SK-N-SH treated with all-trans-retinoic acid at 6 μM for 48 hours (cell line): ENCODE results near the gene DRAXIN.

ENCODE experiments used
- ATAC-seq: fragments of 200-7000 bp; cut with Tn5 transposase; 3 replicates; pipeline ENCODE4 v1.9.1; 2020; ENCODE audit warnings: mild to moderate bottlenecking, moderate library complexity
- BACH2 ChIP-seq: fragments of 250-450 bp; sonication (Bioruptor Pico); IDR thresholded peaks from 2 replicates; pipeline ENCODE4 v1.9.0; 2021; ENCODE audit warnings: mild to moderate bottlenecking, borderline replicate concordance
- ESRRG ChIP-seq: fragments of 250-450 bp; sonication (Bioruptor Pico); IDR thresholded peaks from 2 replicates; pipeline ENCODE4 v1.6.1; 2021; ENCODE audit warnings: mild to moderate bottlenecking
- GLIS3 ChIP-seq: fragments of 250-450 bp; sonication (Bioruptor Pico); IDR thresholded peaks from 2 replicates; pipeline ENCODE4 v1.5.0; 2020; ENCODE audit warnings: mild to moderate bottlenecking, moderate library complexity
- ISL1 ChIP-seq: fragments of 250-450 bp; sonication (Bioruptor Pico); IDR thresholded peaks from 2 replicates; pipeline ENCODE4 v2.1.2; 2022; ENCODE audit warnings: mild to moderate bottlenecking, moderate library complexity
- OSR1 ChIP-seq: fragments of 250-450 bp; sonication (Bioruptor Pico); IDR thresholded peaks from 2 replicates; pipeline ENCODE4 v1.8.0; 2022; ENCODE audit warnings: moderate library complexity, mild to moderate bottlenecking, inconsistent platforms
- POU6F1 ChIP-seq: fragments of 250-450 bp; sonication (Bioruptor Pico); IDR thresholded peaks from 2 replicates; pipeline ENCODE4 v1.8.0; 2021; ENCODE audit warnings: low read depth, mild to moderate bottlenecking, moderate library complexity, borderline replicate concordance
- PPARA ChIP-seq: fragments of 250-450 bp; sonication (Bioruptor Pico); IDR thresholded peaks from 2 replicates; pipeline ENCODE4 v1.5.0; 2020; ENCODE audit warnings: mild to moderate bottlenecking, borderline replicate concordance
- RARB ChIP-seq: fragments of 250-450 bp; sonication (Bioruptor Pico); IDR thresholded peaks from 2 replicates; pipeline ENCODE4 v1.8.0; 2021; ENCODE audit warnings: mild to moderate bottlenecking, moderate library complexity
- SNAI2 ChIP-seq: fragments of 250-450 bp; sonication (Bioruptor Pico); IDR thresholded peaks from 2 replicates; pipeline ENCODE4 v1.5.0; 2020; ENCODE audit warnings: mild to moderate bottlenecking, moderate library complexity
- TCF4 ChIP-seq: fragments of 250-450 bp; sonication (Bioruptor Pico); IDR thresholded peaks from 2 replicates; pipeline ENCODE4 v1.8.0; 2021; ENCODE audit warnings: mild to moderate bottlenecking, moderate library complexity, borderline replicate concordance
- TOX ChIP-seq: fragments of 250-450 bp; sonication (Bioruptor Pico); IDR thresholded peaks from 2 replicates; pipeline ENCODE4 v1.8.0; 2021; ENCODE audit warnings: mild to moderate bottlenecking, moderate library complexity, borderline replicate concordance
- TSHZ2 ChIP-seq: fragments of 250-450 bp; sonication (Bioruptor Pico); IDR thresholded peaks from 2 replicates; pipeline ENCODE4 v1.5.0; 2020; ENCODE audit warnings: mild to moderate bottlenecking, moderate library complexity
- ZC3H10 ChIP-seq: fragments of 250-450 bp; sonication (Bioruptor Pico); IDR thresholded peaks from 2 replicates; pipeline ENCODE4 v1.5.1; 2021; ENCODE audit warnings: mild to moderate bottlenecking, moderate library complexity
- ZFP3 ChIP-seq: fragments of 250-450 bp; sonication (Bioruptor Pico); IDR thresholded peaks from 2 replicates; pipeline ENCODE4 v1.5.0; 2020; ENCODE audit warnings: mild to moderate bottlenecking, moderate library complexity
- ZNF565 ChIP-seq: fragments of 450-650 bp; formaldehyde crosslinking; conservative IDR thresholded peaks from 2 replicates; pipeline ENCODE4 v1.5.0; 2020; ENCODE audit warnings: low read depth, mild to moderate bottlenecking, moderate library complexity
- ZNF8 ChIP-seq: fragments of 450-650 bp; formaldehyde crosslinking; IDR thresholded peaks from 2 replicates; pipeline ENCODE4 v1.5.0; 2020; ENCODE audit warnings: mild to moderate bottlenecking, moderate library complexity
- TF ChIP-seq, protein P1 (sequence below): fragments of 250-450 bp; sonication (Bioruptor Pico); IDR thresholded peaks from 2 replicates; pipeline ENCODE4 v1.5.1; 2021; ENCODE audit warnings: mild to moderate bottlenecking, moderate library complexity
- TF ChIP-seq, protein P2 (sequence below): fragments of 250-450 bp; sonication (Bioruptor Pico); IDR thresholded peaks from 2 replicates; pipeline ENCODE4 v1.8.0; 2020; ENCODE audit warnings: mild to moderate bottlenecking, moderate library complexity, borderline replicate concordance
- TF ChIP-seq, protein P3 (sequence below): fragments of 250-450 bp; sonication (Bioruptor Pico); IDR thresholded peaks from 2 replicates; pipeline ENCODE4 v1.5.1; 2020; ENCODE audit warnings: low read depth, mild to moderate bottlenecking, moderate library complexity

DRAXIN gene

DNA sequence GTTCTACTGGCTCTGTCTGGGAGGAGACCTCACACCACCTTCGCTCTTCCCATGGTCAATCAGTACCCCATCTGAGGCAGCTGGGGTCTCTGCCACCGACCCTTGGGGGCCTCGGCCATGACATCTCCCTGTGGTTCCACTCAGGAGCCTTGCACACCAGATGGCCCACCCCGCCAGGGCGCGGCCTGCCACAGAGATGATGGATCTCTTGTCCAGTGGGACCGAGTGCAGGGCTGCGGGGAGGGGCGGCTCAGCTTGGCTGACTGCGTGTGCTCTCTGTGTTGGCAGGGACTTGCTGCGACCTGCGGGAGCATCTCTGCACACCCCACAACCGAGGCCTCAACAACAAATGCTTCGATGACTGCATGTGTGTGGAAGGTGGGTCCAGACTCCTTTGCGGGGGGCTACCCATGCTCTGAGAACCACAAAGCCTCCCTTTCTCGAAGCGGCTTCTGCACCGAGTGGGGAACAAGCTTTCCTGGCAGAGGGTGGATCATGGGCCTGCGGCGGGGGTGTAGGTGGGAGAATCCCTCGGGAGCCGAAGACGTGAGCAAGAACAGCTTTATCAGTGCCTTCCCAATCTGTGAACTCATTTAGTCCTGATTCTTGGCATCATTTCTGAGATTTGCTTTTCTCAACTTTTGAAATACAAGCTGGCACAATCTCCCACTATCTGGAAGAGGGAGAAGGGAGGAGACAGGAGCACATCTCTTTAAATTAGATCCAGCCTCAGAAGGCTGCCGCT is 23.5 kb downstream of the DRAXIN start:
- no peak for ATAC-seq

DNA sequence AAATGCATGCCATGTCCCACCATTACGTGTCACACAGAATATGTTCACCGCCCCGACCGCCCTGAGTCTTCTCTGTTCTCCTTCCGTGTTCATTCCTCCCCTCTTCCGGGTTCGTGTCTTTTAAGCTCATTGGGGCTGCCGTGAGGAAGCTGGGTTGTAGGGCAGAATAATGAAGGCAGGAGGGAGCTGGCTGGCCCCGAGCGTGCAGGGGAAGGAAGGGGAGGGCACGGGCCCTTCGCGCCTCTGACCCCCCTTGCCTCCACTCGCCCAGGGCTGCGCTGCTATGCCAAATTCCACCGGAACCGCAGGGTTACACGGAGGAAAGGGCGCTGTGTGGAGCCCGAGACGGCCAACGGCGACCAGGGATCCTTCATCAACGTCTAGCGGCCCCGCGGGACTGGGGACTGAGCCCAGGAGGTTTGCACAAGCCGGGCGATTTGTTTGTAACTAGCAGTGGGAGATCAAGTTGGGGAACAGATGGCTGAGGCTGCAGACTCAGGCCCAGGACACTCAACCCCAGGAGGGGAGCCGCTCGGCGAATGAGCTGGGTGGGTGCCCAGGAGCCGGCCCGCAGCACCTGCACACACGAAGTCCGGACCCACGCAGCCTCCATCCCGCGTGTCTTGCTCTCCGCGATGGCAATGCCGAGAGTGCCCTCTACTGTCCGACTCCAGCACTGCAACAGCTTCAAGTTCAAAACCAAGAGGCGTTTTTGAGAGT is 28.0 kb downstream of the DRAXIN start:
- no peak for TF ChIP-seq ZNF565 (CRISPR knock-in tag)
- peak; percentile 83 for ATAC-seq

More for the DNA sequence above, 23.5 kb downstream of the DRAXIN start:
- TF ChIP-seq BACH2 (CRISPR knock-in tag), result no peak
- no peak for TF ChIP-seq GLIS3 (CRISPR knock-in tag)
- no peak for TF ChIP-seq TCF4
- no peak for TF ChIP-seq OSR1 (CRISPR knock-in tag)
- TF ChIP-seq ZNF8, result no peak
- TF ChIP-seq TOX (CRISPR knock-in tag), result no peak
- no peak for TF ChIP-seq PPARA (CRISPR knock-in tag)
- no peak for TF ChIP-seq POU6F1
- TF ChIP-seq, protein P1, sequence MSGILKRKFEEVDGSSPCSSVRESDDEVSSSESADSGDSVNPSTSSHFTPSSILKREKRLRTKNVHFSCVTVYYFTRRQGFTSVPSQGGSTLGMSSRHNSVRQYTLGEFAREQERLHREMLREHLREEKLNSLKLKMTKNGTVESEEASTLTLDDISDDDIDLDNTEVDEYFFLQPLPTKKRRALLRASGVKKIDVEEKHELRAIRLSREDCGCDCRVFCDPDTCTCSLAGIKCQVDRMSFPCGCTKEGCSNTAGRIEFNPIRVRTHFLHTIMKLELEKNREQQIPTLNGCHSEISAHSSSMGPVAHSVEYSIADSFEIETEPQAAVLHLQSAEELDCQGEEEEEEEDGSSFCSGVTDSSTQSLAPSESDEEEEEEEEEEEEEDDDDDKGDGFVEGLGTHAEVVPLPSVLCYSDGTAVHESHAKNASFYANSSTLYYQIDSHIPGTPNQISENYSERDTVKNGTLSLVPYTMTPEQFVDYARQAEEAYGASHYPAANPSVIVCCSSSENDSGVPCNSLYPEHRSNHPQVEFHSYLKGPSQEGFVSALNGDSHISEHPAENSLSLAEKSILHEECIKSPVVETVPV, result no peak
- TF ChIP-seq RARB (CRISPR knock-in tag), result no peak
- TF ChIP-seq, protein P2, sequence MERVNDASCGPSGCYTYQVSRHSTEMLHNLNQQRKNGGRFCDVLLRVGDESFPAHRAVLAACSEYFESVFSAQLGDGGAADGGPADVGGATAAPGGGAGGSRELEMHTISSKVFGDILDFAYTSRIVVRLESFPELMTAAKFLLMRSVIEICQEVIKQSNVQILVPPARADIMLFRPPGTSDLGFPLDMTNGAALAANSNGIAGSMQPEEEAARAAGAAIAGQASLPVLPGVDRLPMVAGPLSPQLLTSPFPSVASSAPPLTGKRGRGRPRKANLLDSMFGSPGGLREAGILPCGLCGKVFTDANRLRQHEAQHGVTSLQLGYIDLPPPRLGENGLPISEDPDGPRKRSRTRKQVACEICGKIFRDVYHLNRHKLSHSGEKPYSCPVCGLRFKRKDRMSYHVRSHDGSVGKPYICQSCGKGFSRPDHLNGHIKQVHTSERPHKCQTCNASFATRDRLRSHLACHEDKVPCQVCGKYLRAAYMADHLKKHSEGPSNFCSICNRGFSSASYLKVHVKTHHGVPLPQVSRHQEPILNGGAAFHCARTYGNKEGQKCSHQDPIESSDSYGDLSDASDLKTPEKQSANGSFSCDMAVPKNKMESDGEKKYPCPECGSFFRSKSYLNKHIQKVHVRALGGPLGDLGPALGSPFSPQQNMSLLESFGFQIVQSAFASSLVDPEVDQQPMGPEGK (CRISPR knock-in tag), result no peak
- TF ChIP-seq SNAI2 (CRISPR knock-in tag), result no peak
- no peak for TF ChIP-seq ISL1 (CRISPR knock-in tag)
- no peak for TF ChIP-seq ESRRG (CRISPR knock-in tag)
- TF ChIP-seq TSHZ2 (CRISPR knock-in tag), result no peak
- no peak for TF ChIP-seq ZFP3

DNA sequence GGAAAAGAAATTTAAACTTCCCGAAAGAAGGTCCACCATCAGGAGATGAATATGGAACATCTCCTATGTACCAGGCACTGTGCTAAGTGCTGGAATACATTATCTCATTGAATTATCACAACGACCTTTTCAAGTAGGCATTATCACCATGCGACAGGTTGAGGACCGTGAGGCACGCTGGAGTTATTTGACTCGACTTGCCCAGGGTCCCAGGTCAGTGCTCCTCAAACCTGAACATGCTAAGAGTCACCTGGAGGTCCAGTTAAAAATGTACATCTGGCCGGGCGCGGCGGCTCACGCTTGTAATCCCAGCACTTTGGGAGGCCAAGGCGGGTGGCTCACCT is 28.5 kb downstream of the DRAXIN start:
- ATAC-seq, result no peak; the same call in 2 of the 3 replicates
- TF ChIP-seq ZC3H10 (CRISPR knock-in tag) (no peak), RARB (CRISPR knock-in tag) (no peak), BACH2 (CRISPR knock-in tag) (no peak), ZNF8 (no peak), ZNF565 (CRISPR knock-in tag) (no peak), TSHZ2 (CRISPR knock-in tag) (no peak), ESRRG (CRISPR knock-in tag) (no peak)
- TF ChIP-seq, protein P3, sequence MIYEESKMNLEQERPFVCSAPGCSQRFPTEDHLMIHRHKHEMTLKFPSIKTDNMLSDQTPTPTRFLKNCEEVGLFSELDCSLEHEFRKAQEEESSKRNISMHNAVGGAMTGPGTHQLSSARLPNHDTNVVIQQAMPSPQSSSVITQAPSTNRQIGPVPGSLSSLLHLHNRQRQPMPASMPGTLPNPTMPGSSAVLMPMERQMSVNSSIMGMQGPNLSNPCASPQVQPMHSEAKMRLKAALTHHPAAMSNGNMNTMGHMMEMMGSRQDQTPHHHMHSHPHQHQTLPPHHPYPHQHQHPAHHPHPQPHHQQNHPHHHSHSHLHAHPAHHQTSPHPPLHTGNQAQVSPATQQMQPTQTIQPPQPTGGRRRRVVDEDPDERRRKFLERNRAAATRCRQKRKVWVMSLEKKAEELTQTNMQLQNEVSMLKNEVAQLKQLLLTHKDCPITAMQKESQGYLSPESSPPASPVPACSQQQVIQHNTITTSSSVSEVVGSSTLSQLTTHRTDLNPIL (CRISPR knock-in tag), result no peak
- TF ChIP-seq, protein P2 (CRISPR knock-in tag), result no peak
- TF ChIP-seq, protein P1, result no peak
